Stimulated activated naive CD8-positive, alpha-beta T cell treated with anti-CD3 and anti-CD28 coated beads, Interleukin-15, Interleukin-2, amounts not matched to agents 100 ng/mL and 50 ng/mL, for 24 hours (primary cell): Measurements from ENCODE around the gene CCDC200.
"Not testable (repeated sequence)": the region's sequence is repeated elsewhere in the genome, so short reads cannot be mapped to it uniquely, and the experiment has no call there.

Source experiments
- H3K27ac Mint-ChIP-seq: one replicate; pipeline ENCODE4 v1.8.0; 2021; ENCODE audit warnings: mild to moderate bottlenecking, mixed read lengths
- H3K27me3 Mint-ChIP-seq: one replicate; pipeline ENCODE4 v1.8.0; 2021; ENCODE audit warnings: mixed read lengths
- H3K36me3 Mint-ChIP-seq: one replicate; pipeline ENCODE4 v1.8.0; 2021; ENCODE audit warnings: low read depth, mixed read lengths
- H3K4me1 Mint-ChIP-seq: one replicate; pipeline ENCODE4 v1.8.0; 2021; ENCODE audit warnings: low read depth, mixed read lengths
- H3K4me3 Mint-ChIP-seq: one replicate; pipeline ENCODE4 v1.8.0; 2021; ENCODE audit warnings: mild to moderate bottlenecking, mixed read lengths
- H3K9me3 Mint-ChIP-seq: one replicate; pipeline ENCODE4 v1.8.0; 2021; ENCODE audit warnings: mixed read lengths

CCDC200 gene

DNA sequence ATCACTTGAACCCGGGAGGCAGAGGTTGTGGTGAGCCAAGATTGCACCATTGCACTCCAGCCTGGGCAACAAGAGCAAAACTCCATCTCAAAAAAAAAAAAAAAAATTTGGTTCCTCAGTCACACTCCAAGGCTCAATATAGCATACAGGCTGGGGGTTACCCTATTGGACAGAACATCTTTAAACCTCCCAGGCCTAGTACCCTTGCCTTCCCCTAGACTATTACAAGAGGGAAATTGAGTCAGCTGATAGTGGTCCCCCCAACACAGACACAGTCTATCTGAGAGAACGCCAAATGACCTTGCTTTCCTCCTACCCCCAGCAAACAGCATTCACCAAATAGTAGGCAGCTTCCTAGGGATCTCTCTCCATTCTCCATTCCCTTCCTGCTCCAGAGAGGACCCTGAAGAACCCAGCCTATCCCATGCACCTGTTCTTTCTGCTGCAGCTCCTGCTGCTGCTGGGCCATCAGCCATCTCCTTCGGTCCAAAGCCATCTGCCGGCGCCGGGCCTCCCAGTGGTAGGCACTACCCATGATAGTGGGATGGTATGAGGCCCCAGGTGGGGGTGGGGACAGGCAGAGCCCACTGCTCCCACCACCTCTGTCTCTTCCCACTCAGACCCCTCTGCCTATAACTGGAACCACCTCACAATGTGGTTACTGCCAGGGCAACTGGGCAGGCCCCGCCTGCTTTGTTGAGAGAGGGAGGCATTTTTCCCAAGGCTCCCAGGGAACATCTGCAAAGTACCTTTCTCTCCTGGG lies at the start of gene CCDC200:
Gene CCDC200 (minus strand): TSS at position 604 of the 763 bp plus-strand sequence. CDS start 69 bp downstream, at position 535.
- not testable (repeated sequence) for H3K27ac Mint-ChIP-seq, H3K4me3 Mint-ChIP-seq, H3K4me1 Mint-ChIP-seq, H3K27me3 Mint-ChIP-seq, H3K9me3 Mint-ChIP-seq
- peaks cover 13% of the 10 kb centered on the region for H3K36me3 Mint-ChIP-seq

GRCh38 chr17:43272914-43273313 lies 44.5 kb upstream of the CCDC200 start:
- H3K9me3 Mint-ChIP-seq, H3K4me1 Mint-ChIP-seq, H3K27ac Mint-ChIP-seq, H3K4me3 Mint-ChIP-seq, H3K27me3 Mint-ChIP-seq, H3K36me3 Mint-ChIP-seq: not testable (repeated sequence)

GRCh38 chr17:43272483-43272882 lies 44.1 kb upstream of the CCDC200 start:
- peak overlapping the region; percentile 96 for H3K27ac Mint-ChIP-seq
- not testable (repeated sequence) for H3K4me1 Mint-ChIP-seq, H3K27me3 Mint-ChIP-seq, H3K36me3 Mint-ChIP-seq, H3K9me3 Mint-ChIP-seq
- H3K4me3 Mint-ChIP-seq, result peak overlapping the region; percentile 63

DNA sequence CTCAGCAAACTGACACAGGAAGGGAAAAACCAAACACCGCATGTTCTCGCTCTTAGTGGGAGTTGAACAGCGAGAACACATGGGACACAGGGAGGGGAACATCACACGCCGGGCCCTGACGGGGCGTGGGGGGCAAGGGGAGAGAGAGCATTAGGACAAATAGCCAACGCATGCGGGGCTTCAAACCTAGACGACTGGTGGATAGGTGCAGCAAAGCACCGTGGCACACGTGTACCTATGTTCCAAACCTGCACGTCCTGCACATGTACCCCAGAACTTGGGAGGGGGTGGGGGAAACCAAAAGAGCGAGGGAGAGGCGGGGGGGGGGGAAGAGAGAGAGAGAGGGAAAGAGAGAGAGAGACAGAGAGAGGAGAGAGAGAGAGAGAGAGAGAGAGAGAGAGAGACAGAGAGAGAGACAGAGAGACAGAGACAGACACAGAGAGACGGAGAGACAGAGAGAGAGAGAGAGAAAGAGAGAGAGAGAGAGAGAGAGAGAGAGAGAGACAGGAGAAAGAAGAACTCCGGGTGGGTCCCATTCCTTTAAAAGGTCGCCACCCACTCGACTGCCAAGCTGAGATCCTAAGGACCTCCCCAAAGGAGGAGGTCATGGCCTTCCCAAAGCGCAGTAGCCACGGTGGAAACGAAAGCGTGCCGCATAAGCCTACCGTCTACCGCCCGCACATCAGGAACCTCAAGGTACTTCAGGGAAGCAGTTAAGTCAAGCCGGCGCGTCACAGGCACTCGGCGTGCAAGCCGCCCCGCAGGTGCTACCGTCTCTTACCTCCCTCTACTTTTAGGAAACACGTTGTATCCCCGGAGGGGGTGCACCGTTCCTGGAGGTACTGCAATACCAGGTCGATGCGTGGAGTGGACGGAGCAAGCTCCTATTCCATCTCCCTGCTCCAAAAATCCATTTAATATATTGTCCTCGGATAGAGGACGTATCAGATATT lies 42.4 kb upstream of the CCDC200 start:
- not testable (repeated sequence) for H3K27ac Mint-ChIP-seq, H3K27me3 Mint-ChIP-seq, H3K4me3 Mint-ChIP-seq, H3K36me3 Mint-ChIP-seq, H3K9me3 Mint-ChIP-seq, H3K4me1 Mint-ChIP-seq

GRCh38 chr17:43246456-43246855 lies 18.0 kb upstream of the CCDC200 start:
- H3K36me3 Mint-ChIP-seq, H3K27me3 Mint-ChIP-seq, H3K4me1 Mint-ChIP-seq, H3K9me3 Mint-ChIP-seq, H3K4me3 Mint-ChIP-seq, H3K27ac Mint-ChIP-seq: not testable (repeated sequence)

DNA sequence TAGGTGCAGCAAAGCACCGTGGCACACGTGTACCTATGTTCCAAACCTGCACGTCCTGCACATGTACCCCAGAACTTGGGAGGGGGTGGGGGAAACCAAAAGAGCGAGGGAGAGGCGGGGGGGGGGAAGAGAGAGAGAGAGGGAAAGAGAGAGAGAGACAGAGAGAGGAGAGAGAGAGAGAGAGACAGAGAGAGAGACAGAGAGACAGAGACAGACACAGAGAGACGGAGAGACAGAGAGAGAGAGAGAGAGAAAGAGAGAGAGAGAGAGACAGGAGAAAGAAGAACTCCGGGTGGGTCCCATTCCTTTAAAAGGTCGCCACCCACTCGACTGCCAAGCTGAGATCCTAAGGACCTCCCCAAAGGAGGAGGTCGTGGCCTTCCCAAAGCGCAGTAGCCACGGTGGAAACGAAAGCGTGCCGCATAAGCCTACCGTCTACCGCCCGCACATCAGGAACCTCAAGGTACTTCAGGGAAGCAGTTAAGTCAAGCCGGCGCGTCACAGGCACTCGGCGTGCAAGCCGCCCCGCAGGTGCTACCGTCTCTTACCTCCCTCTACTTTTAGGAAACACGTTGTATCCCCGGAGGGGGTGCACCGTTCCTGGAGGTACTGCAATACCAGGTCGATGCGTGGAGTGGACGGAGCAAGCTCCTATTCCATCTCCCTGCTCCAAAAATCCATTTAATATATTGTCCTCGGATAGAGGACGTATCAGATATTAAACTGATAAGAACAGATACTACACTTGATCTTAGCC lies 12.4 kb upstream of the CCDC200 start:
- H3K36me3 Mint-ChIP-seq, H3K9me3 Mint-ChIP-seq, H3K4me3 Mint-ChIP-seq, H3K27me3 Mint-ChIP-seq, H3K4me1 Mint-ChIP-seq, H3K27ac Mint-ChIP-seq: not testable (repeated sequence)

GRCh38 chr17:43239597-43239996 lies 11.2 kb upstream of the CCDC200 start:
- H3K4me1 Mint-ChIP-seq, H3K27me3 Mint-ChIP-seq, H3K27ac Mint-ChIP-seq, H3K9me3 Mint-ChIP-seq, H3K36me3 Mint-ChIP-seq, H3K4me3 Mint-ChIP-seq: not testable (repeated sequence)

DNA sequence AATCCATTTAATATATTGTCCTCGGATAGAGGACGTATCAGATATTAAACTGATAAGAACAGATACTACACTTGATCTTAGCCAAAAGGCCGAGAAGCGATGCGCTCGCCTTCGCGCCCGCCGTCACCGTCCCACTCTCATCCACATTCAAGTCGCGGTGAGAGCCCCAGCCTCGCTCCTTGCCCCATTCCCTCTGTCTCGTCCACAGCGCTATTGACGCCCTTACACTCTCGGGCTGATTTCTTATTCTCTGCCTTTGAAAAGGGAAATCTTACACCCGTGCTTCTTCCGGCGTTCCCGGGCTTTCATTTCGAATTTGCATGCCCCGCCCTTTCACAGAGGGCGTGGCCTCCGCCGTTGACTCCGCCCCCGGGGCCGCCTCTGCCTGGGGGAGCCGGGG lies 5.5 kb upstream of the CCDC200 start, which contains the start of gene RNU2-1:
Gene RNU2-1 (minus strand): TSS at position 101 of the 400 bp plus-strand sequence.
- not testable (repeated sequence) for H3K4me3 Mint-ChIP-seq, H3K9me3 Mint-ChIP-seq, H3K36me3 Mint-ChIP-seq, H3K4me1 Mint-ChIP-seq, H3K27ac Mint-ChIP-seq, H3K27me3 Mint-ChIP-seq

DNA sequence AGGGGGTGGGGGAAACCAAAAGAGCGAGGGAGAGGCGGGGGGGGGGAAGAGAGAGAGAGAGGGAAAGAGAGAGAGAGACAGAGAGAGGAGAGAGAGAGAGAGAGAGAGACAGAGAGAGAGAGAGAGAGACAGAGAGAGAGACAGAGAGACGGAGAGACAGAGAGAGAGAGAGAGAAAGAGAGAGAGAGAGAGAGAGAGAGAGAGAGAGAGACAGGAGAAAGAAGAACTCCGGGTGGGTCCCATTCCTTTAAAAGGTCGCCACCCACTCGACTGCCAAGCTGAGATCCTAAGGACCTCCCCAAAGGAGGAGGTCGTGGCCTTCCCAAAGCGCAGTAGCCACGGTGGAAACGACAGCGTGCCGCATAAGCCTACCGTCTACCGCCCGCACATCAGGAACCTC lies 4.8 kb upstream of the CCDC200 start:
- H3K9me3 Mint-ChIP-seq, H3K27ac Mint-ChIP-seq, H3K4me1 Mint-ChIP-seq, H3K4me3 Mint-ChIP-seq, H3K27me3 Mint-ChIP-seq, H3K36me3 Mint-ChIP-seq: not testable (repeated sequence)

- H3K36me3 Mint-ChIP-seq, H3K4me1 Mint-ChIP-seq, H3K9me3 Mint-ChIP-seq, H3K27me3 Mint-ChIP-seq, H3K27ac Mint-ChIP-seq: not testable (repeated sequence)
- H3K4me3 Mint-ChIP-seq, result peak overlapping the region; percentile 27
These were observed 3.7 kb upstream of the CCDC200 start for GRCh38 chr17:43232021-43232699.

DNA sequence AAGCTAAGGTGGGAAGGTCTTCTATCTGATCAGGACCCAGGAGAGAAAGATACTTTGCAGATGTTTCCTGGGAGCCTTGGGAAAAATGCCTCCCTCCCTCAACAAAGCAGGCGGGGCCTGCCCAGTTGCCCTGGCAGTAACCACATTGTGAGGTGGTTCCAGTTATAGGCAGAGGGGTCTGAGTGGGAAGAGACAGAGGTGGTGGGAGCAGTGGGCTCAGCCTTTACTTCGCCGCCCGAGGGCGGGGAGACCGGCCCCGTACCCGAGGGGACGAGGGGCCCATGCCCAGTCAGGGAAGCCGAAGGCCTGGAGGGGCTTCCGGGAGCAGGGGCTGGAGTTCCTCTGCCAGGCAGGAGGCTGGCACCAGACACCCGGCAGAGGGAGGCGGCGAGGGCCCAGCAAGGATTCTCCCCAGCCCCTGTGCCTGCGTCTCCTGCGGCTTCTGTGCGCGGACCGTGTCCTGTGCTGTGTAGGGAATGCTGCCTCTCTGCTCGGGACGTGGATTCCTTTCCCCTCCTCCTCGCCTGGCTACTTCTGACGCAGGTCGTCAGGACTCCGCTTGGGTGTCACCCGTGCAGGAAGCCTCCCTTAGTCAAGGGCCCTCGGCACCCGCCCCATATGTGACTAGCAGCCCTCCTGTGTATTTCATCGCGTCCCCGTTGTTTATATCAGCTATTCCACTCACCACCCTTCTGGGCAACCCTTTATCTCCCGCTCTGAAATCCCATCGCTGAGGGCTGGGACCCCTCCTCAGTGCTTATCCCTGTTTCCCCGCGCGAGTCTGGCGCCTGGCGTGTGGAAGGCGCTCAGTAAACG lies 3.0 kb upstream of the CCDC200 start:
- not testable (repeated sequence) for H3K27me3 Mint-ChIP-seq, H3K9me3 Mint-ChIP-seq, H3K4me1 Mint-ChIP-seq, H3K27ac Mint-ChIP-seq, H3K36me3 Mint-ChIP-seq, H3K4me3 Mint-ChIP-seq

DNA sequence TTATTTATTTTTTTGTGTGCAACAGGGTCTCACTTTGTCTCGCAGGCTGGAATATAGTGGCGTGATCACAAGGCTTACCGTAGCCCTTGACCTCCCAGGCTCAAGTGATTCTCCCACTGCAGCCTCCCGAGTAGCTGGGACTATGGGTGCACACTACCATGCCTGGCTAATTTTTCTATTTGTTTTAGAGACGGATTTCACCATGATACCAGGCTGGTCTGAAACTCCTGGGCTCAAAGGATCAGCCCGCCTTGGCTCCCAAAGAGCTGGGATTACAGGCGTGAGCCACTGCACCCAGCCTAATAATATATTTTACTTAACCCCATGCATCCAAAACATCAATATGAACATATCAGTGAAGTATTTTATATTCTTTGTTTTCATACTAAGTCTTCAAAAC lies 2.0 kb downstream of the CCDC200 start:
- Mint-ChIP-seq H3K4me3 (no peak overlapping the region), H3K36me3 (peaks cover 13% of the 10 kb centered on the region), H3K27ac (no peak overlapping the region), H3K4me1 (peaks cover 5% of the 10 kb centered on the region), H3K9me3 (no peaks in the 10 kb centered on the region), H3K27me3 (no peaks in the 10 kb centered on the region)

DNA sequence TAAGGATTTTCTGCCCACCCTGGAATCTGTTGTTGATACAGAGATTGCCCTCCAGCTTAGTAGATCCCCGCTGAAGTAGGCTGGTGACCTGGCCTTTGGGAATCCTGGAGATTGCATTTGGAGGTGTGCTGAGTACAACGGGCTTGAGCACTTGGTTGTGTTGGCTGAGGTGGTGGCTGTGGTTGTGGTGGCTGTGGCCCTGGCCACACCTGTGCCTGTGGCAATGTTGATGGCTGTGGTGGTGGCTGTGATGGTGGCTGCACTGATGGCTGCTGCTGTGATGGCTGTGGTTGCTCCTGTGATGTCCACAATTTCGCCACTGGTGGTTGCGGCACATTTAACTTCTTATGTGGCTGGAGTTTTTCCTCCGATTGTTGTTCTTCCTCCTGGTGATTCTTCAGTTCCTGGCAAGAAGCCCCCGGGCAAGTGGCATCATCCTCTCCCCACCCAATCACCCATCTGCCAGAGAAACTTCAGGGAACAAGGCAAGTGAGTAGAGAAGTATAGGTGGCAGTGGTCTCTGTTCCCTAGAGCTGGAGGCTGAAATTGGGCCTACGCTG lies 4.2 kb downstream of the CCDC200 start:
- Mint-ChIP-seq H3K4me1 (peaks cover 5% of the 10 kb centered on the region), H3K36me3 (peaks cover 17% of the 10 kb centered on the region), H3K27ac (no peak overlapping the region)

More for the DNA sequence above, 4.2 kb downstream of the CCDC200 start:
- no peaks in the 10 kb centered on the region for H3K9me3 Mint-ChIP-seq
- H3K27me3 Mint-ChIP-seq, result no peaks in the 10 kb centered on the region
- no peak overlapping the region for H3K4me3 Mint-ChIP-seq
